ENCODE data around the gene CCDC180.

The CCDC180 gene

DNA sequence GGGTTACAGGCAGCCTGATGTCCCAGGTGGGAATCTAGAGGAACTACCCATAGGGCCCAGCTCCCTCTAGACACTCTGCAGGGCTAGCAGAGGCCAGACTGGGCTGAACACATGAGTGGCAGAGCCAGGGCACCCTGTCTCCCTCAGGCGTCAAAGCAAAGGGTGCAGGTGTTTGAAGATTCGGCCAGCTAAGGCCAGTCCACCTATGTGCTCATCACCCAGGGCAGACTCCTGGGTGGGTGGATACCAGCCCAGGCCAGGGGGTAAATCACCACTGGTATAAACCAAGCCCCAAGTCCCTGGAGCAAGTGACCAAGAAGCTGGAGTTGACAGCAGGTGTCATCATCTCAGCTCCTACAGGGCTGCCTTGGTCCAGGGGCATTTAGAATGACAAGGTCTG lies 3.4 kb downstream of the CCDC180 start:
- DNase-seq (ENCODE audit: low read depth in 1 of 2, low spot score in 1 of 2) = no peak
- H3K4me3 ChIP-seq (replicated peaks; ENCODE audit: insufficient read depth, low read length) = no peak overlapping the region
- no peaks in the 10 kb centered on the region for H3K27me3 ChIP-seq (ENCODE audit: insufficient read depth, poor library complexity, severe bottlenecking)
- TF ChIP-seq SPI1 (IDR thresholded peaks at IDR 0.05; ENCODE audit: borderline replicate concordance, low read depth) = no peak
- TF ChIP-seq, protein P1, sequence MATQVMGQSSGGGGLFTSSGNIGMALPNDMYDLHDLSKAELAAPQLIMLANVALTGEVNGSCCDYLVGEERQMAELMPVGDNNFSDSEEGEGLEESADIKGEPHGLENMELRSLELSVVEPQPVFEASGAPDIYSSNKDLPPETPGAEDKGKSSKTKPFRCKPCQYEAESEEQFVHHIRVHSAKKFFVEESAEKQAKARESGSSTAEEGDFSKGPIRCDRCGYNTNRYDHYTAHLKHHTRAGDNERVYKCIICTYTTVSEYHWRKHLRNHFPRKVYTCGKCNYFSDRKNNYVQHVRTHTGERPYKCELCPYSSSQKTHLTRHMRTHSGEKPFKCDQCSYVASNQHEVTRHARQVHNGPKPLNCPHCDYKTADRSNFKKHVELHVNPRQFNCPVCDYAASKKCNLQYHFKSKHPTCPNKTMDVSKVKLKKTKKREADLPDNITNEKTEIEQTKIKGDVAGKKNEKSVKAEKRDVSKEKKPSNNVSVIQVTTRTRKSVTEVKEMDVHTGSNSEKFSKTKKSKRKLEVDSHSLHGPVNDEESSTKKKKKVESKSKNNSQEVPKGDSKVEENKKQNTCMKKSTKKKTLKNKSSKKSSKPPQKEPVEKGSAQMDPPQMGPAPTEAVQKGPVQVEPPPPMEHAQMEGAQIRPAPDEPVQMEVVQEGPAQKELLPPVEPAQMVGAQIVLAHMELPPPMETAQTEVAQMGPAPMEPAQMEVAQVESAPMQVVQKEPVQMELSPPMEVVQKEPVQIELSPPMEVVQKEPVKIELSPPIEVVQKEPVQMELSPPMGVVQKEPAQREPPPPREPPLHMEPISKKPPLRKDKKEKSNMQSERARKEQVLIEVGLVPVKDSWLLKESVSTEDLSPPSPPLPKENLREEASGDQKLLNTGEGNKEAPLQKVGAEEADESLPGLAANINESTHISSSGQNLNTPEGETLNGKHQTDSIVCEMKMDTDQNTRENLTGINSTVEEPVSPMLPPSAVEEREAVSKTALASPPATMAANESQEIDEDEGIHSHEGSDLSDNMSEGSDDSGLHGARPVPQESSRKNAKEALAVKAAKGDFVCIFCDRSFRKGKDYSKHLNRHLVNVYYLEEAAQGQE (IDR thresholded peaks at IDR 0.05; ENCODE audit: insufficient replicate concordance, low read depth) = no peak
- TF ChIP-seq GABPA (IDR thresholded peaks at IDR 0.05; ENCODE audit: low read depth) = no peak
- TF ChIP-seq POLR2AphosphoS5 (IDR thresholded peaks at IDR 0.05; ENCODE audit: low read depth) = no peak
- TF ChIP-seq, protein P2, sequence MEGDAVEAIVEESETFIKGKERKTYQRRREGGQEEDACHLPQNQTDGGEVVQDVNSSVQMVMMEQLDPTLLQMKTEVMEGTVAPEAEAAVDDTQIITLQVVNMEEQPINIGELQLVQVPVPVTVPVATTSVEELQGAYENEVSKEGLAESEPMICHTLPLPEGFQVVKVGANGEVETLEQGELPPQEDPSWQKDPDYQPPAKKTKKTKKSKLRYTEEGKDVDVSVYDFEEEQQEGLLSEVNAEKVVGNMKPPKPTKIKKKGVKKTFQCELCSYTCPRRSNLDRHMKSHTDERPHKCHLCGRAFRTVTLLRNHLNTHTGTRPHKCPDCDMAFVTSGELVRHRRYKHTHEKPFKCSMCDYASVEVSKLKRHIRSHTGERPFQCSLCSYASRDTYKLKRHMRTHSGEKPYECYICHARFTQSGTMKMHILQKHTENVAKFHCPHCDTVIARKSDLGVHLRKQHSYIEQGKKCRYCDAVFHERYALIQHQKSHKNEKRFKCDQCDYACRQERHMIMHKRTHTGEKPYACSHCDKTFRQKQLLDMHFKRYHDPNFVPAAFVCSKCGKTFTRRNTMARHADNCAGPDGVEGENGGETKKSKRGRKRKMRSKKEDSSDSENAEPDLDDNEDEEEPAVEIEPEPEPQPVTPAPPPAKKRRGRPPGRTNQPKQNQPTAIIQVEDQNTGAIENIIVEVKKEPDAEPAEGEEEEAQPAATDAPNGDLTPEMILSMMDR (IDR thresholded peaks at IDR 0.05; ENCODE audit: insufficient read depth, low read length) = no peak
- no peak overlapping the region for H3K27ac ChIP-seq (replicated peaks)

DNA sequence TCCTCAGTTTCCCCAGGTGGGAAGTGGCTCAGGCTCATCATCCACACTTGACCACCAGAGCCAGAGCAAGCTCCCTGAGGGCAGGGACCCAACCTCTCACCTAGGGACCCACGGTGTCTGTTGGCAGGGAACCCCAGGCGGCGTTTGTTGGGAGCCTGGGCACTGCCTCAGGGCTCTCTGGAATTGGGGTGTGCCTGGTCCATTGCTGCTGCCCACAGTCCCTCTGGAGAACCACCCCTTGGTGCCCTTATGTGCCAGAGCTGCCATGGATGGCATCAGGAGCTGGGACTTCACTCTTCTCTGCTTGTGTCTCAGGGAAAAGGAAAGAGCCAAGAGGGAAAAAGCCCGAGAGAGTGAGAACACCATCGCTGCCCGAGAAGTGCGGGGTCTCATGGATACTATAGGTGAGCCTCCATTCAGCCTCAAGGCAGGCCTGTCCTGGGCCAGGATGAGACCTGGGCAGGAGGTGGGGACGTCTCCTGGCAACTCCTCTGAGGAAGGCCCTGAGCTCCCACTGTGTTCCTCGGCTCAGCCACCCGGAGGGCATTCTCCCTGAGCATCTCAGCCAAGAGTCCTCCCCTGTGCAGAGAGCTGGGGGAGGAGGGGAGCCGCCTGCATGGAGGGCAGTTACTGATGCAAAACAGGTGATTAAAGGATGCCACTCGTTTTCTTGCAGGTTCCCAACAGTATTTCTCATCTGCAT lies 4.5 kb downstream of the CCDC180 start:
- DNase-seq (ENCODE audit: low read depth in 1 of 2, low spot score in 1 of 2) = no peak
- TF ChIP-seq, protein P2 (IDR thresholded peaks at IDR 0.05; ENCODE audit: insufficient read depth, low read length) = no peak
- TF ChIP-seq POLR2AphosphoS5 (IDR thresholded peaks at IDR 0.05; ENCODE audit: low read depth) (no peak), SPI1 (IDR thresholded peaks at IDR 0.05; ENCODE audit: borderline replicate concordance, low read depth) (no peak), GABPA (IDR thresholded peaks at IDR 0.05; ENCODE audit: low read depth) (no peak)
- TF ChIP-seq, protein P1 (IDR thresholded peaks at IDR 0.05; ENCODE audit: insufficient replicate concordance, low read depth) = no peak

DNA sequence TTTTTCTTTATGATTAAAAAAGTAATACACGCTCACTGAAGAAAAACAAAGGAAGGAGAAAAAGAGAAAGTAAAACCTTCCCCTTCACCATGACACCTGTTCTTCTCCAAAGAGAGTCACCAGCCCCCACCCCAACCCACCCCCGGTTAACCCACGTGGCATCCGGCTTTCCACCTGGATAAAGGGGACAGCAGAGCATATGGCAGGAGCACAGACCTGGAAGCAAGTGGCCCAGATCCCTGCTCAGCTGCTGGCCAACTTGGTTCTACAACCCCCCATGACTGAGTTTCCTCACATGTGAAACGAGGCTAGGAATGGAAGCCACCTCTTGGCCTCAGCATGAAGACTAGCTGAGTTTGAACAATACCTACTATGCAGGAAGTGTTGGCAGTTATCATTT lies 5.1 kb downstream of the CCDC180 start:
- H3K4me3 ChIP-seq (replicated peaks; ENCODE audit: insufficient read depth, low read length) = no peak overlapping the region
- H3K27me3 ChIP-seq (ENCODE audit: insufficient read depth, poor library complexity, severe bottlenecking) = no peaks in the 10 kb centered on the region
- H3K27ac ChIP-seq (replicated peaks) = no peak overlapping the region
- TF ChIP-seq GABPA (IDR thresholded peaks at IDR 0.05; ENCODE audit: low read depth) (no peak), SPI1 (IDR thresholded peaks at IDR 0.05; ENCODE audit: borderline replicate concordance, low read depth) (no peak), POLR2AphosphoS5 (IDR thresholded peaks at IDR 0.05; ENCODE audit: low read depth) (no peak)
- TF ChIP-seq, protein P1 (IDR thresholded peaks at IDR 0.05; ENCODE audit: insufficient replicate concordance, low read depth) = no peak
- TF ChIP-seq, protein P2 (IDR thresholded peaks at IDR 0.05; ENCODE audit: insufficient read depth, low read length) = no peak
- no peak for DNase-seq (ENCODE audit: low read depth in 1 of 2, low spot score in 1 of 2)

More for the DNA sequence above, 4.5 kb downstream of the CCDC180 start:
- Histone ChIP-seq H3K27ac (replicated peaks) (no peak overlapping the region), H3K4me3 (replicated peaks; ENCODE audit: insufficient read depth, low read length) (no peak overlapping the region), H3K27me3 (ENCODE audit: insufficient read depth, poor library complexity, severe bottlenecking) (no peaks in the 10 kb centered on the region)
